Fibroblast of lung (primary cell): ENCODE data around the gene FOXK2.

Experiments
- EZH2 ChIP-seq: IDR thresholded peaks from 2 replicates; pipeline ENCODE4 v1.5.1; 2012; ENCODE audit warnings: low read length, control low read depth, mild to moderate bottlenecking; ENCODE audit errors: missing control alignments
- TF ChIP-seq, protein P1 (sequence below), 2 donors: IDR thresholded peaks in 1 of 2; conservative IDR thresholded peaks in 1 of 2; 1 replicate in 1 of 2; 2 replicates in 1 of 2; pipeline ENCODE4 v1.5.1; 2011 to 2012; ENCODE audit warnings: low read length in 2 of 2, control low read depth in 1 of 2, inconsistent platforms in 1 of 2, low read depth in 1 of 2, mild to moderate bottlenecking in 1 of 2

DNA sequence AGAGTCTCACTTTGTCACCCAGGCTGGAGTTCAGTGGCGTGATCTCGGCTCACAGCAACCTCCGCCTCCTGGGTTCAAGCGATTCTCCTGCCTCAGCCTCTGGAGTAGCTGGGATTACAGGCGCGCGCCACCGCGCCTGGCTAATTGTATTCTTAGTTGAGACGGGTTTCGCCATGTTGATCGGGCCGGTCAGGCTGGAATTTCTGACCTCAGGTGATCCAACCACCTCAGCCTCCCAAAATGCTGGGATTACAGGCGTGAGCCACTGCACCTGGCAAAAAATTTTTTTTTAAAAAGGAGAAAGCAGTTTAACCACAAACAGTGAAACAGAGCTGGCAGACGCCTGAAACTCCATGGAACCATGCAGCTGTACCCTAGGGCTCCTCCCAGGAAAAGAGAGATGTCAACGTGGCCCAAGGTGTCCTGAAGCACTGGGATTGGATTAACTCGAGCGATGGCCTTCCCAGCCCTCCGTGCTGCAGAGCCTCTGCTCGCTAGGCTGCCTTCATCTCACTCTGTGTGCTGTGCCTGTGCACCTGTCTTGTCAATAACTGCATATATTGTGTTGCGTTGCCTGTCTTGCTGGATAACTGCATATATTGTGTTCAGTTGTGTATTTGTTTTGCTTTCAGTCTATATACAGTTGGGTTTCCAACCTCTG is 29.6 kb upstream of the FOXK2 start:
- TF ChIP-seq, protein P1, sequence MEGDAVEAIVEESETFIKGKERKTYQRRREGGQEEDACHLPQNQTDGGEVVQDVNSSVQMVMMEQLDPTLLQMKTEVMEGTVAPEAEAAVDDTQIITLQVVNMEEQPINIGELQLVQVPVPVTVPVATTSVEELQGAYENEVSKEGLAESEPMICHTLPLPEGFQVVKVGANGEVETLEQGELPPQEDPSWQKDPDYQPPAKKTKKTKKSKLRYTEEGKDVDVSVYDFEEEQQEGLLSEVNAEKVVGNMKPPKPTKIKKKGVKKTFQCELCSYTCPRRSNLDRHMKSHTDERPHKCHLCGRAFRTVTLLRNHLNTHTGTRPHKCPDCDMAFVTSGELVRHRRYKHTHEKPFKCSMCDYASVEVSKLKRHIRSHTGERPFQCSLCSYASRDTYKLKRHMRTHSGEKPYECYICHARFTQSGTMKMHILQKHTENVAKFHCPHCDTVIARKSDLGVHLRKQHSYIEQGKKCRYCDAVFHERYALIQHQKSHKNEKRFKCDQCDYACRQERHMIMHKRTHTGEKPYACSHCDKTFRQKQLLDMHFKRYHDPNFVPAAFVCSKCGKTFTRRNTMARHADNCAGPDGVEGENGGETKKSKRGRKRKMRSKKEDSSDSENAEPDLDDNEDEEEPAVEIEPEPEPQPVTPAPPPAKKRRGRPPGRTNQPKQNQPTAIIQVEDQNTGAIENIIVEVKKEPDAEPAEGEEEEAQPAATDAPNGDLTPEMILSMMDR (conservative IDR thresholded peaks at IDR 0.05 in 1 of 2, IDR thresholded peaks at IDR 0.05 in 1 of 2; ENCODE audit: low read depth in 1 of 2, low read length in 2 of 2): no peak
- no peak for TF ChIP-seq EZH2
